ENCODE measurements around the gene ANXA8. TPM values are rescaled to one million over a fixed set of nuclear protein-coding genes. Genes with fewer than 3 reads are reported as not detected.
"Not testable (repeated sequence)": the region's sequence is repeated elsewhere in the genome, so short reads cannot be mapped to it uniquely, and the experiment has no call there.

The ANXA8 gene
- total RNA-seq, 4 donors from 2014 or later = 1.3 to 183 (median 117) TPM

GRCh38 chr10:47456079-47456785 is 27.7 kb downstream of the ANXA8 start:
- DNase-seq (ENCODE audit: low spot score) (no peak), ATAC-seq (ENCODE audit: low FRiP score) (no peak)
- no peak for TF ChIP-seq CTCF (IDR thresholded peaks at IDR 0.05)

- DNase-seq (ENCODE audit: low spot score); ATAC-seq (ENCODE audit: low FRiP score): not testable (repeated sequence)
Measured at GRCh38 chr10:47455350-47456078, 28.4 kb downstream of the ANXA8 start.

GRCh38 chr10:47454780-47455058 is 29.2 kb downstream of the ANXA8 start:
- ATAC-seq (ENCODE audit: low FRiP score) (no peak), DNase-seq (ENCODE audit: low spot score) (no peak)
- TF ChIP-seq CTCF (IDR thresholded peaks at IDR 0.05) = no peak

- DNase-seq (ENCODE audit: low spot score) = no peak
- no peak for ATAC-seq (ENCODE audit: low FRiP score)
- TF ChIP-seq CTCF (IDR thresholded peaks at IDR 0.05) = no peak
Measured at GRCh38 chr10:47454008-47454779, 29.7 kb downstream of the ANXA8 start.

GRCh38 chr10:47453141-47454007 is 30.5 kb downstream of the ANXA8 start:
- DNase-seq (ENCODE audit: low spot score) (no peak), ATAC-seq (ENCODE audit: low FRiP score) (no peak)
- TF ChIP-seq CTCF (IDR thresholded peaks at IDR 0.05) = no peak

- ATAC-seq (ENCODE audit: low FRiP score) = no peak
- no peak for TF ChIP-seq CTCF (IDR thresholded peaks at IDR 0.05)
- no peak for DNase-seq (ENCODE audit: low spot score)
Measured at GRCh38 chr10:47452495-47453140, 31.3 kb downstream of the ANXA8 start.

Measured in omental fat pad (tissue), 4 donors.